ENCODE data around the gene TMEM203. TPM values are rescaled to one million over a fixed set of nuclear protein-coding genes. Genes with fewer than 3 reads are reported as not detected.

TMEM203 gene
- total and polyA plus RNA-seq, 2 experiments from 2014 or later: 32.7 to 53.4 TPM

DNA sequence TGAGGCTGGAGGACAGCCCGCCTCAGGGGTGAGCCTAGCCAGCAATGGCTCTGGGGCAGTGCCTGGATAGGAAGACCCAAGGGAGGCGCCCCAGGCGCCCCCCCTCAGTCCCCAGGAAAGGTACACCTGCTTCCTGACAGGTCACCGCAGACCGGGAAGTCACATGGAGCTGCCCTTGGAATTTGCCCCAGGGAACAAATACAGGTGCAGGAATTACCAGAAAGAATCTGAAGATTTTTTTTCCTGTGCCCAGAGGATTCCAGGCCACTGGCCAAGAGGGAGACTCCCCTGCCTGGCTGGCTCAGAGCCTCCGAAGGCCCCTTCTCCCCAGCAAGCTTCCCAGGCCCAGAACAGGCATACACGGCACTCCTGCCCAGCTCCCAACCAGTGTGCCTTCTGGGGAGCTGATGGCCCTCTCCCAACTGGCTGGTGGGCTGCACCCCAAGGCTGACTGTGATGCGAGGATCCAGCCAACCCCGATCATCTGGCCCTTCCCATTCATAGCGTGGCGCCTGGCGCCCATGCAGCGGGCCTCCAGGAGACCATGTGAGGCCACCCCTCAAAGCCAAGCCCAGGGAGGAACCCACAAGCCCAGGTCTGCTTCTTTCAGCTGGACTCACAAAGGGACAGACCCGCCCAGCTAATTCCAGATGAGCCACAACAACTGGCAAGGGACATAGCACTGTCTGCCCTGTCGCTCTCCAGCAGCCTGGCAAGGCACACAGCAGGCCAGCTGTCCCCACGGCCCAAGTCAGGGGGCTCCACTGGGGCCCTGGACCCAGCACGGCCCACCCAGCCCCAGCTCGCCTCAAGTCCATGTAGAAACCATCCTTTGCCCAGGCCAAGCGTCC lies 7.2 kb downstream of the TMEM203 start:
- Mint-ChIP-seq H3K9me3 (no peaks in the 10 kb centered on the region; the same call in 2 of the 3 replicates), H3K36me3 (ENCODE audit: low read depth) (no peaks in the 10 kb centered on the region; the same call in 2 of the 3 replicates), H3K27ac (no peak overlapping the region), H3K27me3 (ENCODE audit: insufficient read depth, low read depth, poor library complexity) (peaks cover 7% of the 10 kb centered on the region), H3K4me1 (peaks cover 25% of the 10 kb centered on the region), H3K4me3 (peak overlapping the region; percentile 43)
- peak overlapping the region; percentile 55; the same call in 1 of the 2 replicates for H3K4me3 ChIP-seq
- no peak overlapping the region for H2AFZ ChIP-seq
- DNase-seq (ENCODE audit: low spot score) (no peak), ATAC-seq (no peak)
- no peaks in the 10 kb centered on the region for H3K27me3 ChIP-seq (ENCODE audit: insufficient read depth)
- no peak overlapping the region for H3K27ac ChIP-seq (ENCODE audit: low read depth)
- peaks cover 58% of the 10 kb centered on the region for H3K79me2 ChIP-seq (replicated peaks; ENCODE audit: insufficient read depth)
- peaks cover 4% of the 10 kb centered on the region for H4K20me1 ChIP-seq (replicated peaks; ENCODE audit: insufficient read depth)
- peaks cover 16% of the 10 kb centered on the region; the same call in 1 of the 2 replicates for H3K4me1 ChIP-seq (ENCODE audit: insufficient read depth)
- peak overlapping the region; percentile 87 for H3K4me2 ChIP-seq
- no peaks in the 10 kb centered on the region for H3K36me3 ChIP-seq (ENCODE audit: insufficient read depth)
- no peak for TF ChIP-seq CREB1 (CRISPR knock-in tag; IDR thresholded peaks at IDR 0.05; ENCODE audit: low read depth)
- TF ChIP-seq ZNF331 (CRISPR knock-in tag; IDR thresholded peaks at IDR 0.05; ENCODE audit: low read depth): no peak
- TF ChIP-seq EZH2phosphoT487 (IDR thresholded peaks at IDR 0.05; ENCODE audit: unreplicated experiment): no peak
- no peak for TF ChIP-seq POLR2AphosphoS5 (IDR thresholded peaks at IDR 0.05; ENCODE audit: low read depth)
- peaks cover 15% of the 10 kb centered on the region; the same call in 1 of the 2 replicates for H3F3A ChIP-seq (replicated peaks; ENCODE audit: low read depth)
- no peaks in the 10 kb centered on the region for H3K9me2 ChIP-seq (ENCODE audit: insufficient read depth)

DNA sequence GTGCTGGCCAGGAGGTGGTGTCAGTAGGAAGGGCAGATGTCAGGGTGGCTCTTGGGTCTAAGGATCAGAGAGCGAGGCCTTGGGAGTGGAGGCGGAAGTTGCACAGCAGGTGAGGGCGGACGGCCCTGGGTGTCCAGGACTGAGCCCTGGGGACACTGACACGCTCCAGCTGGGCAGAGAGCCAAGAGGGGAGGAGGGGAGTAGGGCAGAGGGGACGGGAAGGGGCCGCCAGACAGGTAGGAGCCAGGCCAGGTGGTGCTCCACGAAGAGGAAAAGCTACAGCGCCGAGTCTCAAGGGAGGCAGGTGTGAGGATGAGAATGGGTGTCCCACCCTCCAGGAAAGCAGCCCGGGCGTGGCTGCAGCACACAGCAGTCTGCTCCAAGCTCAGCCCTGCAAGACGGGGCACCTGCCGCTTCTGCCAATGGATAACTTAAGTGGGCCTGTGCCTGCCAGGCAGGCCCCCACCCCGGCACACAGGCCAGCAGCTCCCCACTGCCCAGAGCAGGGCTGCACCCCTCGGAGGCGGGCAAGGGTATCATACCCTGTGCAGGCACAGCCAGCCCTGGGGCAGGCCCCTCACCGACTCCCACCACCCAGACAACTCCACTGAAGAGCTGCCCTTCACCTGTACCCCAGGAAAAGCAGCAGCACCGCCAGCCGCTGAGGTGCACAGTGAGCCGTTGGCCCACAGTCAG lies 9.8 kb downstream of the TMEM203 start:
- Histone ChIP-seq H3K27ac (ENCODE audit: low read depth) (no peak overlapping the region), H3K4me2 (no peak overlapping the region), H3K4me3 (no peak overlapping the region), H3K4me1 (ENCODE audit: insufficient read depth) (peaks cover 6% of the 10 kb centered on the region; the same call in 1 of the 2 replicates), H3F3A (replicated peaks; ENCODE audit: low read depth) (no peaks in the 10 kb centered on the region), H3K79me2 (replicated peaks; ENCODE audit: insufficient read depth) (peaks cover 45% of the 10 kb centered on the region), H2AFZ (no peak overlapping the region), H3K36me3 (ENCODE audit: insufficient read depth) (no peaks in the 10 kb centered on the region), H4K20me1 (replicated peaks; ENCODE audit: insufficient read depth) (no peaks in the 10 kb centered on the region; the same call in 1 of the 2 replicates), H3K9me2 (ENCODE audit: insufficient read depth) (no peaks in the 10 kb centered on the region), H3K27me3 (ENCODE audit: insufficient read depth) (no peaks in the 10 kb centered on the region)
- no peaks in the 10 kb centered on the region; the same call in 2 of the 3 replicates for H3K9me3 Mint-ChIP-seq
- H3K4me1 Mint-ChIP-seq: peaks cover 16% of the 10 kb centered on the region
- no peak for ATAC-seq
- no peak for DNase-seq (ENCODE audit: low spot score)
- peaks cover 3% of the 10 kb centered on the region for H3K27me3 Mint-ChIP-seq (ENCODE audit: insufficient read depth, low read depth, poor library complexity)
- H3K36me3 Mint-ChIP-seq (ENCODE audit: low read depth): peaks cover 2% of the 10 kb centered on the region; the same call in 2 of the 3 replicates
- no peak overlapping the region for H3K4me3 Mint-ChIP-seq
- H3K27ac Mint-ChIP-seq: no peak overlapping the region
- TF ChIP-seq ZNF114 (CRISPR knock-in tag; IDR thresholded peaks at IDR 0.05) (no peak), POLR2AphosphoS5 (IDR thresholded peaks at IDR 0.05; ENCODE audit: low read depth) (no peak), CREB1 (CRISPR knock-in tag; IDR thresholded peaks at IDR 0.05; ENCODE audit: low read depth) (no peak), ZNF331 (CRISPR knock-in tag; IDR thresholded peaks at IDR 0.05; ENCODE audit: low read depth) (no peak), NANOG (IDR thresholded peaks at IDR 0.05; ENCODE audit: borderline replicate concordance) (no peak), EZH2 (IDR thresholded peaks at IDR 0.05; ENCODE audit: low read depth, unreplicated experiment) (no peak), JUNB (IDR thresholded peaks at IDR 0.05; ENCODE audit: unreplicated experiment) (no peak), ETS1 (IDR thresholded peaks at IDR 0.05) (no peak), CTCF (conservative IDR thresholded peaks at IDR 0.05; ENCODE audit: low read depth in 2 of 2) (no peak)
